Left ventricle myocardium inferior (tissue), 1 donor: ENCODE data around the gene KCNG3. TPM values are rescaled to one million over a fixed set of nuclear protein-coding genes. Genes with fewer than 3 reads are reported as not detected.

Experiments
- DNase-seq: peaks from one replicate; pipeline ENCODE4 v3.0.0-alpha.2; 2020
- H3K27ac ChIP-seq: fragments of 200-600 bp; replicated peaks from 2 replicates; pipeline ENCODE4 v1.8.0; 2021
- H3K27me3 ChIP-seq: fragments of 200-600 bp; 2 replicates; pipeline ENCODE4 v1.8.0; 2021; ENCODE audit warnings: low read depth
- H3K36me3 ChIP-seq: fragments of 200-600 bp; 2 replicates; pipeline ENCODE4 v1.8.0; 2021
- H3K4me1 ChIP-seq: fragments of 200-600 bp; 2 replicates; pipeline ENCODE4 v1.8.0; 2021
- H3K4me3 ChIP-seq: fragments of 200-600 bp; 2 replicates; pipeline ENCODE4 v1.8.0; 2021; ENCODE audit warnings: mild to moderate bottlenecking, moderate library complexity
- H3K9me3 ChIP-seq: fragments of 200-600 bp; replicated peaks from 2 replicates; pipeline ENCODE4 v1.8.0; 2021
- intact Hi-C: fragments of 100-400 bp; cut with micrococcal nuclease; formaldehyde crosslinking; loops from one replicate; pipeline ENCODE4 v1.11.0; 2022
- total RNA-seq: library from RNA; stranded (reverse); fragmentation: NEBNext Ultra II Directional; extraction: Animal tissue kit (Norgen Biotek cat#: 25700); gene quantifications from one replicate; pipeline ENCODE4 v1.2.1, GENCODE V29; 2021
- TF ChIP-seq, protein P1 (sequence below): fragments of 200-600 bp; IDR thresholded peaks from 2 replicates; pipeline ENCODE4 v1.8.0; 2021; ENCODE audit warnings: antibody characterized with exemption, mild to moderate bottlenecking, borderline replicate concordance
- donor health status: DM: no; HTN: yes; CAD: no; lungs with severe emphysema.

Gene KCNG3
- total RNA-seq, 1 donor from 2014 or later = not detected

DNA sequence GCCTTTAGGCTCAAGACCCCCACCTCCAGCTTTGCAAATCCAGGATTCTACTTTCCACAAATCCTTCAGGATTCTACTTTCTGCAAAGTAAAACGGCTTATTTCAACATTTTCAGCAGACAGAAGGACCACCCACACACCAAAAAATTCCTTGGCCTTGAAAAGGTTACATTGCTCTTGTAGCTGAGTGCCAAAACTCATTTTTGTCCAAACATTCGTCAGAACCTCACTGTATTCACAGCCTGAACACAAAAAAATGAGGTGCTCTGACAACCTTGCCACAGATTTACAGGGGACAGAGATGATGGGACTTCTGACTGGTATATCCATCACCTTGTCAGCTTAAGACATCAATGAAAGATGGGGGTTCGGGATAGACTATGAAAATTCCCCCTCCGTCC is 69.7 kb downstream of the KCNG3 start:
- intact Hi-C loops = no loop called here
- Histone ChIP-seq H3K36me3 (no peaks in the 10 kb centered on the region), H3K4me3 (no peak overlapping the region), H3K27me3 (peaks cover 16% of the 10 kb centered on the region), H3K9me3 (no peaks in the 10 kb centered on the region), H3K4me1 (no peaks in the 10 kb centered on the region), H3K27ac (no peak overlapping the region)
- DNase-seq = no peak
- TF ChIP-seq, protein P1, sequence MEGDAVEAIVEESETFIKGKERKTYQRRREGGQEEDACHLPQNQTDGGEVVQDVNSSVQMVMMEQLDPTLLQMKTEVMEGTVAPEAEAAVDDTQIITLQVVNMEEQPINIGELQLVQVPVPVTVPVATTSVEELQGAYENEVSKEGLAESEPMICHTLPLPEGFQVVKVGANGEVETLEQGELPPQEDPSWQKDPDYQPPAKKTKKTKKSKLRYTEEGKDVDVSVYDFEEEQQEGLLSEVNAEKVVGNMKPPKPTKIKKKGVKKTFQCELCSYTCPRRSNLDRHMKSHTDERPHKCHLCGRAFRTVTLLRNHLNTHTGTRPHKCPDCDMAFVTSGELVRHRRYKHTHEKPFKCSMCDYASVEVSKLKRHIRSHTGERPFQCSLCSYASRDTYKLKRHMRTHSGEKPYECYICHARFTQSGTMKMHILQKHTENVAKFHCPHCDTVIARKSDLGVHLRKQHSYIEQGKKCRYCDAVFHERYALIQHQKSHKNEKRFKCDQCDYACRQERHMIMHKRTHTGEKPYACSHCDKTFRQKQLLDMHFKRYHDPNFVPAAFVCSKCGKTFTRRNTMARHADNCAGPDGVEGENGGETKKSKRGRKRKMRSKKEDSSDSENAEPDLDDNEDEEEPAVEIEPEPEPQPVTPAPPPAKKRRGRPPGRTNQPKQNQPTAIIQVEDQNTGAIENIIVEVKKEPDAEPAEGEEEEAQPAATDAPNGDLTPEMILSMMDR = no peak

DNA sequence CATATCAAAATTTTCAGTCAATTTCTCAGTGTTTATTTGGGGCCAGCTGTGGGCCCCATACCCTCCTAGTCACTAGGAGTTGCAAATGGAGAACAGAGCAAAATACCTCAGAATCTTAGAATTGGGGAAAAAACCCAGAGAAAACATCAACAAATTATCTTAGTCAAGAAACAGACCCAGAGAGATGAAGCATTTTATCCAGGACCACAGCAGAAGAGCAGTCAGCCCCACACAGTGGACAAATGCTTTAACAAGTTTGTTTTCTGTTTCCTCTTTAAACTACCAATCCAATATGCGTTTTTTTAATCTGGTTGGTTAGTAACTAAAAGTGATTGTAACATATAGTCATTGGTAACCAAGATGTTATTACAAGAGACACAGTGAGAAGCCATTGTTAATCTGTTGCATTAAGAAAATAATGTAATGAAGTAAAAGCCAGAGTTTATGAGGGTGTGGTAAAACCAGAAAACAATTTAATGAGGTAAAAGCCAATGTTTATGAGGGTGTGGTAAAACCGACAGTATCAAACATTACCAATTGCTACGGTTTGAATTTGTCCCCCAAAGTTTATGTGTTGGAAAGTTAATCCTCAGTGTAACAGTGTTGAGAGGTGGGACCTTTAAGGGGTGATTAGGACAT is 72.1 kb downstream of the KCNG3 start:
- no peak for DNase-seq
- Histone ChIP-seq H3K36me3 (no peaks in the 10 kb centered on the region), H3K4me3 (no peak overlapping the region), H3K27ac (no peak overlapping the region), H3K4me1 (no peaks in the 10 kb centered on the region), H3K27me3 (peaks cover 16% of the 10 kb centered on the region), H3K9me3 (no peaks in the 10 kb centered on the region)
- TF ChIP-seq, protein P1 = no peak
- intact Hi-C loops = no loop called here

DNA sequence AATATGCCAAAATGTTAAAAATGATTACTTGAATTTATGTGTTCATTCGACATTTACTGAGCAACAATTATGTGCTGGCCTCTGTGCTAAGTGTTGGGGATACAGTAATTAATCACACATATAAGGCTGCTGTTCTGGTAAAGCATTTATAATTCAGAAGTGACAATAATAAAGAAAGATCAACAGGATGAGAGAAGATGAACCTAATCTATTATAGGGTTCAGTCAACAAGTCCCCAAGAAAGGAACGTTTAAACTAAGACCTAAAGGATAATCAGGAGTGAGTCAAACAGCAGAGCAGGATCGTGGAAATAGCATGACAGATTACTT is 72.7 kb downstream of the KCNG3 start:
- DNase-seq = no peak
- intact Hi-C loops = no loop called here
- no peaks in the 10 kb centered on the region for H3K4me1 ChIP-seq

DNA sequence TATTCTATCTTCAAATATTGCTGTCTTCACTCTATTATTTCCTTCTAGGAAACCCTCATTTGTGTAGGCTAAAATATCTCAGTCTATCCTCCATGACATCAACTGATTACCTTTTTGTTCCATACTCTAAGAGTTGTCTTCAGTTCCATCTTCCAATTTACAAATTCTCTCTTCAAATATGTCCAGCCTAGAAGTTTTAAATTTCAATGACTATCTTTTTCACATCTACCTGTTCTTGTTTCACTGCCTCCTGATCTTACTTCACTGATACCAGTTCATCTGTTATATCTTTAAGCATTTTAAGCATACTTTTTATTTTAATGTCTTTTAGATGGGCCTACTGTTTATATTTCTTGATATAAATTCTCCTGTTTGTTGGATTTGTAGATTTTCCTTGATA is 79.1 kb downstream of the KCNG3 start:
- no peaks in the 10 kb centered on the region for H3K36me3 ChIP-seq
- TF ChIP-seq, protein P1 = no peak

More for the DNA sequence above, 72.7 kb downstream of the KCNG3 start:
- Histone ChIP-seq H3K4me3 (no peak overlapping the region), H3K36me3 (no peaks in the 10 kb centered on the region), H3K9me3 (no peaks in the 10 kb centered on the region), H3K27me3 (peaks cover 16% of the 10 kb centered on the region), H3K27ac (no peak overlapping the region)
- TF ChIP-seq, protein P1 = no peak

DNA sequence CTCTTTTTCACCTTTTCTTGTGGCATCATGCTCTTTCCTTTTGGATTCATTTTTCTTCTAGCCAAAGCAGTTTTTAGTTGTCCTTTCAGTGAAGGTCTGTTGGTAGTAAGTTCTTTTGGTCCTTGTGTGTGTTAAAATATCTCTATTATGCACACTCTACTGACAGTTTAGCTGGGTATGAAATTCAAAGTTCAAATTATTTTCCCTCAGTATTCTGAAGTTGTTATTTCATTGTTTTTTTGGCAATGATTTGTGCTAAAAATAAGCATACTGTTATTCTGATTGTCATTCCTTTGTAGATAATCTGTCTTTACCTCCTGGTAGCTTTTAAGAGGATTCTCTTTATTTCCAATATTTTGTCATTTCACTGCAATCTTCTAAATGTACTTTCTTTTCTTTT is 79.6 kb downstream of the KCNG3 start:
- H3K27ac ChIP-seq = no peak overlapping the region
- H3K36me3 ChIP-seq = no peaks in the 10 kb centered on the region
- H3K9me3 ChIP-seq = peaks cover 28% of the 10 kb centered on the region
- H3K4me1 ChIP-seq = no peaks in the 10 kb centered on the region
- DNase-seq = no peak
- intact Hi-C loops = no loop called here
- H3K27me3 ChIP-seq = no peaks in the 10 kb centered on the region
- TF ChIP-seq, protein P1 = no peak
- no peak overlapping the region for H3K4me3 ChIP-seq

More for the DNA sequence above, 79.1 kb downstream of the KCNG3 start:
- intact Hi-C loops = no loop called here
- no peaks in the 10 kb centered on the region for H3K27me3 ChIP-seq
- H3K4me1 ChIP-seq = no peaks in the 10 kb centered on the region
- no peak overlapping the region for H3K4me3 ChIP-seq
- DNase-seq = no peak
- no peak overlapping the region for H3K27ac ChIP-seq
- H3K9me3 ChIP-seq = peaks cover 28% of the 10 kb centered on the region
